GM12878 (cell line): ENCODE results near the gene GIMAP7. TPM values are rescaled to one million over a fixed set of nuclear protein-coding genes. Genes with fewer than 3 reads are reported as not detected.
A peak's percentile ranks its signal among the peaks of the same experiment; 100 is the strongest.

ENCODE experiments used
- ATAC-seq: fragments of 200-7000 bp; cut with Tn5 transposase; 3 replicates; pipeline ENCODE4 v1.9.1; 2020; ENCODE audit warnings: mild to moderate bottlenecking, moderate library complexity
- BruUV-seq: library from RNA; stranded (reverse); fragments of 400-500 nt; replicated peaks from 2 replicates; lab custom pipeline; 2021; lab: Mats Ljungman, UMichigan
- CTCF ChIA-PET: fragments of 300-600 bp; sonication (Branson Sonifier 250); formaldehyde crosslinking; extraction: SDS; loops from one replicate; lab custom pipeline; 2021; ENCODE audit warnings: inconsistent platforms; lab: Yijun Ruan, JAX
- POLR2A ChIA-PET: fragments of 350-600 bp; formaldehyde crosslinking; extraction: SDS; loops from one replicate; lab custom pipeline; 2021; ENCODE audit warnings: inconsistent platforms; lab: Charles Lee
- RAD21 ChIA-PET: fragments of 300-600 bp; sonication (Branson Sonifier 250); formaldehyde crosslinking; loops from one replicate; lab custom pipeline; 2023; ENCODE audit warnings: antibody characterized with exemption; ENCODE audit not compliant: unreplicated experiment; lab: Charles Lee
- SMC1A ChIA-PET: fragments of 300-600 bp; sonication (Branson Sonifier 250); formaldehyde crosslinking; loops from one replicate; lab custom pipeline; 2023; ENCODE audit not compliant: unreplicated experiment, uncharacterized antibody; lab: Charles Lee
- DNase-seq: peaks from one replicate; pipeline ENCODE4 v3.0.0-alpha.2; 2011; ENCODE audit warnings: low read depth, low spot score
- FAIRE-seq: peaks from 3 replicates; lab custom pipeline; 2011; peaks lifted over from hg19 to GRCh38; lab: Jason Lieb, UNC
- H2AFZ ChIP-seq: 2 replicates; pipeline ENCODE4 v1.6.0; 2011; ENCODE audit warnings: low read depth, low read length, control low read depth; ENCODE audit not compliant: control insufficient read depth
- H3K27ac ChIP-seq: 2 replicates; pipeline ENCODE4 v1.5.1; 2011; ENCODE audit warnings: control low read depth; ENCODE audit not compliant: control insufficient read depth, insufficient read depth
- H3K27me3 ChIP-seq, 2 experiments: replicated peaks in 1 of 2; 2 replicates each; pipeline versions ENCODE4 v1.6.0 to v1.6.1; 2011; ENCODE audit warnings: low read length in 1 of 2; ENCODE audit not compliant: control insufficient read depth in 2 of 2, insufficient read depth in 2 of 2
- H3K36me3 ChIP-seq, 2 experiments: 2 replicates each; pipeline ENCODE4 v1.5.1; 2011; ENCODE audit warnings: low read length in 1 of 2; ENCODE audit not compliant: control insufficient read depth in 2 of 2, insufficient read depth in 2 of 2
- H3K4me1 ChIP-seq: 2 replicates; pipeline ENCODE4 v1.6.1; 2011; ENCODE audit warnings: mild to moderate bottlenecking, low read length, moderate library complexity, mixed read lengths; ENCODE audit not compliant: control insufficient read depth, insufficient read depth
- H3K4me2 ChIP-seq: 2 replicates; pipeline ENCODE4 v1.6.0; 2011; ENCODE audit warnings: control low read depth; ENCODE audit not compliant: control insufficient read depth, insufficient read depth
- H3K4me3 ChIP-seq: fragments of 200-600 bp; sonication (generic); 2 replicates; pipeline ENCODE4 v1.5.1; 2016
- H3K79me2 ChIP-seq: 2 replicates; pipeline ENCODE4 v1.6.0; 2011; ENCODE audit warnings: low read length; ENCODE audit not compliant: control insufficient read depth, insufficient read depth
- H3K9ac ChIP-seq: 2 replicates; pipeline ENCODE4 v1.8.0; 2011; ENCODE audit warnings: low read length, control low read depth, mixed read lengths; ENCODE audit not compliant: control insufficient read depth, insufficient read depth
- H3K9me3 ChIP-seq: replicated peaks from 3 replicates; pipeline ENCODE4 v1.5.1; 2011; ENCODE audit warnings: mild to moderate bottlenecking, low read length; ENCODE audit not compliant: control insufficient read depth, insufficient read depth
- H4K20me1 ChIP-seq: 2 replicates; pipeline ENCODE4 v1.6.0; 2011; ENCODE audit not compliant: control insufficient read depth, insufficient read depth
- TCF3 ChIP-seq: IDR thresholded peaks from 2 replicates; pipeline ENCODE4 v1.6.1; 2012; ENCODE audit warnings: low read depth, mild to moderate bottlenecking, low read length, borderline replicate concordance; ENCODE audit not compliant: insufficient read depth
- ZNF207 ChIP-seq: fragments of 450-650 bp; IDR thresholded peaks from 2 replicates; pipeline ENCODE4 v1.6.1; 2014; ENCODE audit warnings: antibody characterized with exemption, mild to moderate bottlenecking, borderline replicate concordance
- ZZZ3 ChIP-seq: IDR thresholded peaks from 2 replicates; pipeline ENCODE4 v1.6.1; 2011; ENCODE audit warnings: low read depth; ENCODE audit not compliant: control insufficient read depth, insufficient read length
- WGBS: methylation state at CpG from one replicate; pipeline ENCODE4 v1.1.6; 2016; ENCODE audit warnings: low lambda C conversion rate; ENCODE audit not compliant: insufficient replicate concordance, insufficient coverage; ENCODE audit errors: missing lambda C conversion rate; 5-methylcytosine and 5-hydroxymethylcytosine counted together
- in situ Hi-C: fragments of 300-500 bp; cut with MboI; formaldehyde crosslinking; loops from 9 replicates; pipeline ENCODE4 v1.14.3; 2018; ENCODE audit warnings: mixed read lengths
- intact Hi-C: fragments of 100-400 bp; cut with micrococcal nuclease; formaldehyde crosslinking; loops from one replicate; pipeline ENCODE4 v1.14.2; 2022; ENCODE audit not compliant: unreplicated experiment
- polyA plus RNA-seq, 11 experiments: library from polyadenylated mRNA; depleted of rRNA in 4 of 11; unstranded in 6 of 11; stranded (reverse) in 5 of 11; fragments of >200 nt; fragmentation: Nextera tagmentation in 4 of 11; fragmentation: Illumina TruSeq in 1 of 11; extraction: Ambion mirVana in 4 of 11; extraction: Trizol in 1 of 11; gene quantifications; 1 replicate in 1 of 11; 2 replicates in 10 of 11; pipeline versions ENCODE4 v1.2.1 to v1.2.3, GENCODE V29; 2011 to 2016; ENCODE audit warnings: inconsistent platforms in 2 of 11, missing spikeins in 2 of 11, low read depth in 1 of 11
- total RNA-seq, 4 experiments: library from RNA; depleted of rRNA in 3 of 4; stranded (reverse); fragments of >200 nt in 3 of 4; fragmentation: Illumina TruSeq in 1 of 4; extraction: Trizol in 1 of 4; gene quantifications; 2 replicates each; pipeline versions ENCODE4 v1.2.1 to v1.2.3, GENCODE V29; 2013 to 2021
- TF ChIP-seq, protein P1 (sequence below): IDR thresholded peaks from 2 replicates; pipeline ENCODE4 v1.6.1; 2012; ENCODE audit warnings: low read depth, low read length, improper control_type of control experiment
- TF ChIP-seq, protein P2 (sequence below): IDR thresholded peaks from 2 replicates; pipeline ENCODE4 v1.6.1; 2011; ENCODE audit warnings: borderline replicate concordance, low read depth, mild to moderate bottlenecking, moderate library complexity, mixed read lengths, low read length; ENCODE audit not compliant: insufficient read depth; ENCODE audit errors: extremely low read length
- TF ChIP-seq, protein P3 (sequence below): IDR thresholded peaks from 2 replicates; pipeline ENCODE4 v1.6.1; 2011; ENCODE audit warnings: mild to moderate bottlenecking, low read depth, low read length, moderate library complexity; ENCODE audit not compliant: insufficient replicate concordance
- TF ChIP-seq, protein P4 (sequence below): fragments of 450-650 bp; IDR thresholded peaks from 2 replicates; pipeline ENCODE4 v1.6.1; 2017; ENCODE audit warnings: antibody characterized with exemption, mild to moderate bottlenecking, moderate library complexity

The GIMAP7 gene
- total and polyA plus RNA-seq, 10 of the 15 experiments (the other 5 are each of a cell fraction or from before 2014, with no cell fraction given), result 2.7 to 16.6 (median 5.4) TPM

DNA sequence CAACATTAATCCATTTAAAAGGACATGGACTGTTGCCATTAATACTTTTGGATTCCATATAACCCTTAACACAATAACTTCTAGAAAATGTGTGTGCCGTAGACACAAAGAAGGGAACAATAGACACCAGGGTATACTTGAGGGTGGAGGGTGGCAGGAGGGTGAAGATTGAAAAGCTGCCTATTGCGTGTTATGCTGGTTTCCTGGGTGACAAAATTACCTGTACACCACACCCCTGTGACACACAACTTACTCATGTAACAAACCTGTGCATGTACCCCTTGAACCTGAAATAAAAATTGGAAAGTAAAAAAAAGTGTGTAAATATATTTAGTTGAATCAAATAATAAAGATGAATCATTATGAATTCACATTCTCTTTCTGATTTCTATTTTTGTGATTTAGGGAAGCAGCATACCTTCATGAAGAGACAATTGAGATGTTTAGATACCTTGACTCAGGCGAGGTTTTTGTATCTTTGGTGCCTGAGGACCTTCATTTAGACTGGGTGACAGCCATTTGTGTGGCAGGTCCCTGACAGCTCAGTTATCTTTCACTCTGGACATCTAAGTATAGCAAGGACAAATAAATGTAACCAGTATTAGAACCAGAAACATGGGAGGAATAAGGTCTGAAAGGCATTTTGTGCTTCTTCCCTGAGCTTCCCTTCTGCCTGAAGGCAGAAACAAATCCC is 35.5 kb upstream of the GIMAP7 start (continued):
- TF ChIP-seq, protein P1, sequence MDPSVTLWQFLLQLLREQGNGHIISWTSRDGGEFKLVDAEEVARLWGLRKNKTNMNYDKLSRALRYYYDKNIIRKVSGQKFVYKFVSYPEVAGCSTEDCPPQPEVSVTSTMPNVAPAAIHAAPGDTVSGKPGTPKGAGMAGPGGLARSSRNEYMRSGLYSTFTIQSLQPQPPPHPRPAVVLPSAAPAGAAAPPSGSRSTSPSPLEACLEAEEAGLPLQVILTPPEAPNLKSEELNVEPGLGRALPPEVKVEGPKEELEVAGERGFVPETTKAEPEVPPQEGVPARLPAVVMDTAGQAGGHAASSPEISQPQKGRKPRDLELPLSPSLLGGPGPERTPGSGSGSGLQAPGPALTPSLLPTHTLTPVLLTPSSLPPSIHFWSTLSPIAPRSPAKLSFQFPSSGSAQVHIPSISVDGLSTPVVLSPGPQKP, result no peak
- no peak for TF ChIP-seq TCF3

DNA sequence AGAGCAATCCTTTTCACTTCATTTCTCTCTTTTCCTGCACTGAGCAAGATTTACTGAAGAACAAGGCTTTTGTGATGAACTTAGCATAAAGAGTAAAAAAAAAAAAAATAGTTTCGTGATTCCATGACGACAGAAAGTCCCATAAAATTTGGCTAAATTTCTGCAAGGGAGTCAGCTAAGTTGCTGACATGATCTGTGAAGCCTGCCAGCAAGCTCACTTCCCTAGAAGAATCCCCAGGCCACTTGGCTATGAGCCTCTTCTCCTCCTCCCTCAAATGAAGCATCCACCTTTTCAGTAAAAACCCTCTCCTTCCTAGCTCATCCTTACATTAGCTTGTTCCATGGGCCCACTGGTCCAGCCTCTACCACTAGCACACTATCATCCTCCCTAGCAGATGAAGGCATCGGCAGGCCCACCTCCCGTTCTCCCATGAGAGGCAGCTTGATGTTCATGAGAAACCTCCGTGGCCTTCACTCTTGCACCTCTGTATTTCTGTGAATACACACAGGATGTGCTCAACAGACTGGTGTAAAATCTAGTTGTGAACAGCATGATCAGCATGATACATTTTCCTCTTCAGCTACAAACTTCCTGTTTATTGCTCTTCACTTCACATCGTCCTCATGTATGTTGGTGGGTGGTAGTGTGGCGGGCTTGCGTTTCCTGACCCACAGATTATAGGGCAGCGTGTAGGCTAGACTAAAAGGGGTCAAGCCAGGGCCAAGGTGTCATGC is 33.3 kb upstream of the GIMAP7 start:
- RAD21 ChIA-PET, result no interaction called here
- H3K4me2 ChIP-seq, result no peak overlapping the region
- 65% methylated on average over 9 of the region's 9 CpGs for WGBS
- H3K9ac ChIP-seq, result no peak overlapping the region
- BruUV-seq, result no TSS peak
- in situ Hi-C loops (no loop called here), intact Hi-C loops (no loop called here)
- no peaks in the 10 kb centered on the region for H3K79me2 ChIP-seq
- ATAC-seq (no peak), DNase-seq (no peak), FAIRE-seq (no peak)
- SMC1A ChIA-PET, result interaction anchor here (0.6 to 1.0 kb wide), 4 partner anchors 22 to 396 kb away, joined by 3 read pairs; no protein-coding TSS in a partner anchor
- no peaks in the 10 kb centered on the region for H3K4me1 ChIP-seq
- peak overlapping the region; percentile 37 for H2AFZ ChIP-seq
- H3K27ac ChIP-seq, result no peak overlapping the region
- no peak overlapping the region for H3K4me3 ChIP-seq
- H4K20me1 ChIP-seq, result no peaks in the 10 kb centered on the region
- peaks cover 0 to 2% of the 10 kb centered on the region in 2 experiments; a peak in 2 of 4 replicates for H3K36me3 ChIP-seq
- H3K9me3 ChIP-seq, result no peaks in the 10 kb centered on the region; the same call in 2 of the 3 replicates
- no peaks in the 10 kb centered on the region for H3K27me3 ChIP-seq
- CTCF ChIA-PET, result interaction anchor here (0.6 to 1.5 kb wide), 2 partner anchors 32 to 251 kb away, joined by 3 to 4 read pairs; no protein-coding TSS in a partner anchor
- POLR2A ChIA-PET, result interaction anchor here (1.4 kb wide), 1 partner anchor 30 kb away, joined by 4 read pairs; no protein-coding TSS in a partner anchor
- TF ChIP-seq, protein P2, sequence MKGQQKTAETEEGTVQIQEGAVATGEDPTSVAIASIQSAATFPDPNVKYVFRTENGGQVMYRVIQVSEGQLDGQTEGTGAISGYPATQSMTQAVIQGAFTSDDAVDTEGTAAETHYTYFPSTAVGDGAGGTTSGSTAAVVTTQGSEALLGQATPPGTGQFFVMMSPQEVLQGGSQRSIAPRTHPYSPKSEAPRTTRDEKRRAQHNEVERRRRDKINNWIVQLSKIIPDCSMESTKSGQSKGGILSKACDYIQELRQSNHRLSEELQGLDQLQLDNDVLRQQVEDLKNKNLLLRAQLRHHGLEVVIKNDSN, result no peak
- TF ChIP-seq ZZZ3 (no peak), ZNF207 (no peak)
- TF ChIP-seq, protein P3, sequence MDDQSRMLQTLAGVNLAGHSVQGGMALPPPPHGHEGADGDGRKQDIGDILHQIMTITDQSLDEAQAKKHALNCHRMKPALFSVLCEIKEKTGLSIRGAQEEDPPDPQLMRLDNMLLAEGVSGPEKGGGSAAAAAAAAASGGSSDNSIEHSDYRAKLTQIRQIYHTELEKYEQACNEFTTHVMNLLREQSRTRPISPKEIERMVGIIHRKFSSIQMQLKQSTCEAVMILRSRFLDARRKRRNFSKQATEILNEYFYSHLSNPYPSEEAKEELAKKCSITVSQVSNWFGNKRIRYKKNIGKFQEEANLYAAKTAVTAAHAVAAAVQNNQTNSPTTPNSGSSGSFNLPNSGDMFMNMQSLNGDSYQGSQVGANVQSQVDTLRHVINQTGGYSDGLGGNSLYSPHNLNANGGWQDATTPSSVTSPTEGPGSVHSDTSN, result no peak
- TF ChIP-seq, protein P4, sequence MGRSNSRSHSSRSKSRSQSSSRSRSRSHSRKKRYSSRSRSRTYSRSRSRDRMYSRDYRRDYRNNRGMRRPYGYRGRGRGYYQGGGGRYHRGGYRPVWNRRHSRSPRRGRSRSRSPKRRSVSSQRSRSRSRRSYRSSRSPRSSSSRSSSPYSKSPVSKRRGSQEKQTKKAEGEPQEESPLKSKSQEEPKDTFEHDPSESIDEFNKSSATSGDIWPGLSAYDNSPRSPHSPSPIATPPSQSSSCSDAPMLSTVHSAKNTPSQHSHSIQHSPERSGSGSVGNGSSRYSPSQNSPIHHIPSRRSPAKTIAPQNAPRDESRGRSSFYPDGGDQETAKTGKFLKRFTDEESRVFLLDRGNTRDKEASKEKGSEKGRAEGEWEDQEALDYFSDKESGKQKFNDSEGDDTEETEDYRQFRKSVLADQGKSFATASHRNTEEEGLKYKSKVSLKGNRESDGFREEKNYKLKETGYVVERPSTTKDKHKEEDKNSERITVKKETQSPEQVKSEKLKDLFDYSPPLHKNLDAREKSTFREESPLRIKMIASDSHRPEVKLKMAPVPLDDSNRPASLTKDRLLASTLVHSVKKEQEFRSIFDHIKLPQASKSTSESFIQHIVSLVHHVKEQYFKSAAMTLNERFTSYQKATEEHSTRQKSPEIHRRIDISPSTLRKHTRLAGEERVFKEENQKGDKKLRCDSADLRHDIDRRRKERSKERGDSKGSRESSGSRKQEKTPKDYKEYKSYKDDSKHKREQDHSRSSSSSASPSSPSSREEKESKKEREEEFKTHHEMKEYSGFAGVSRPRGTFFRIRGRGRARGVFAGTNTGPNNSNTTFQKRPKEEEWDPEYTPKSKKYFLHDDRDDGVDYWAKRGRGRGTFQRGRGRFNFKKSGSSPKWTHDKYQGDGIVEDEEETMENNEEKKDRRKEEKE, result no peak
